ENCODE measurements around the gene GUK1. TPM values are rescaled to one million over a fixed set of nuclear protein-coding genes. Genes with fewer than 3 reads are reported as not detected.

The GUK1 gene
- total and polyA plus RNA-seq, 2 of the 4 experiments (the other 2 are of a cell fraction) = 465 to 548 TPM

GRCh38 chr1:228123505-228123904 lies 16.6 kb upstream of the GUK1 start:
- Histone ChIP-seq H2BK120ac (ENCODE audit: low read depth, low read length) (no peak overlapping the region), H4K5ac (ENCODE audit: low read depth, low read length) (no peak overlapping the region), H3K9ac (ENCODE audit: low read depth, low read length) (no peak overlapping the region), H3K79me1 (ENCODE audit: low read depth in 1 of 2, low read length in 2 of 2) (no peaks in the 10 kb centered on the region), H3K9me1 (ENCODE audit: insufficient read depth, low read length) (no peaks in the 10 kb centered on the region), H2BK15ac (ENCODE audit: low read depth, low read length) (no peak overlapping the region), H3K27me3 (ENCODE audit: control insufficient read depth, insufficient read depth, low read length) (peaks cover 20% of the 10 kb centered on the region), H2BK20ac (ENCODE audit: low read depth, low read length) (no peak overlapping the region), H4K8ac (ENCODE audit: low read depth in 2 of 2, low read length in 2 of 2) (no peak overlapping the region), H3K14ac (replicated peaks; ENCODE audit: low read depth, low read length) (no peak overlapping the region), H2AK9ac (replicated peaks; ENCODE audit: low read depth, low read length, poor library complexity) (no peak overlapping the region), H4K91ac (ENCODE audit: insufficient read depth, low read depth, low read length) (no peak overlapping the region), H3K4me3 (ENCODE audit: insufficient read depth, low read depth, low read length) (no peak overlapping the region), H3K9me3 (ENCODE audit: control insufficient read depth, insufficient read depth, low read length) (no peaks in the 10 kb centered on the region), H3K23ac (ENCODE audit: low read depth, low read length) (no peak overlapping the region), H3K4me1 (ENCODE audit: control insufficient read depth, insufficient read depth, low read length) (peaks cover 2% of the 10 kb centered on the region; the same call in 1 of the 2 replicates), H3K36me3 (ENCODE audit: control insufficient read depth, insufficient read depth, low read length) (no peaks in the 10 kb centered on the region), H3K4ac (ENCODE audit: low read depth, low read length) (no peak overlapping the region), H2AK5ac (ENCODE audit: low read depth, low read length) (no peak overlapping the region), H2AFZ (replicated peaks; ENCODE audit: low read length, poor library complexity) (no peak overlapping the region), H3K56ac (ENCODE audit: extremely low read depth, insufficient read depth, low read length) (no peak overlapping the region), H3K4me2 (ENCODE audit: low read depth, low read length) (no peak overlapping the region), H3K27ac (ENCODE audit: insufficient read depth, low read length) (no peak overlapping the region), H2BK5ac (ENCODE audit: low read depth, low read length, poor library complexity, severe bottlenecking) (no peak overlapping the region), H3K18ac (ENCODE audit: low read depth, low read length) (no peak overlapping the region), H4K20me1 (ENCODE audit: insufficient read depth, low read length) (no peaks in the 10 kb centered on the region)
- ChIA-PET CTCF (no interaction called here), POLR2A (ENCODE audit: unreplicated experiment) (interaction anchor here (0.6 kb wide), 1 partner anchor 332 kb away, joined by 3 read pairs; no protein-coding TSS in a partner anchor)
- intact Hi-C loops (cut with micrococcal nuclease) (no loop called here), in situ Hi-C loops (cut with MboI; ENCODE audit: low sequenced_read_pairs) (no loop called here), dilution Hi-C loops (cut with HindIII; ENCODE audit: low sequenced_read_pairs, unreplicated experiment) (no loop called here)
- 33% methylated on average over 1 of the region's 2 CpGs; no CpG with 5 or more reads in 1 of the 2 experiments for WGBS, 2 experiments (ENCODE audit: extremely low coverage in 2 of 2, insufficient read length in 1 of 2)
- TF ChIP-seq FOS (IDR thresholded peaks at IDR 0.05; ENCODE audit: low read depth, low read length) (no peak), CHD1 (IDR thresholded peaks at IDR 0.05; ENCODE audit: low read depth, low read length) (no peak), RFX5 (IDR thresholded peaks at IDR 0.05; ENCODE audit: low read depth, low read length) (no peak), SMC3 (IDR thresholded peaks at IDR 0.05; ENCODE audit: low read depth, low read length) (no peak), CTCF (conservative IDR thresholded peaks at IDR 0.05; ENCODE audit: low read depth, low read length) (no peak), MAFK (IDR thresholded peaks at IDR 0.05; ENCODE audit: low read depth, low read length) (no peak), RAD21 (IDR thresholded peaks at IDR 0.05; ENCODE audit: low read length) (no peak), POLR2A (IDR thresholded peaks at IDR 0.05; ENCODE audit: low read depth, low read length) (no peak), NFE2L2 (IDR thresholded peaks at IDR 0.05; ENCODE audit: low read depth, low read length) (no peak), MAZ (IDR thresholded peaks at IDR 0.05; ENCODE audit: borderline replicate concordance, low read depth, low read length) (no peak), MXI1 (IDR thresholded peaks at IDR 0.05; ENCODE audit: borderline replicate concordance, low read depth, low read length) (no peak), RCOR1 (IDR thresholded peaks at IDR 0.05; ENCODE audit: insufficient replicate concordance, low read length) (no peak), USF2 (IDR thresholded peaks at IDR 0.05; ENCODE audit: low read depth, low read length) (no peak), BHLHE40 (IDR thresholded peaks at IDR 0.05; ENCODE audit: low read depth, low read length) (no peak), CEBPB (IDR thresholded peaks at IDR 0.05; ENCODE audit: low read depth, low read length) (no peak)
- TF ChIP-seq, protein P1, sequence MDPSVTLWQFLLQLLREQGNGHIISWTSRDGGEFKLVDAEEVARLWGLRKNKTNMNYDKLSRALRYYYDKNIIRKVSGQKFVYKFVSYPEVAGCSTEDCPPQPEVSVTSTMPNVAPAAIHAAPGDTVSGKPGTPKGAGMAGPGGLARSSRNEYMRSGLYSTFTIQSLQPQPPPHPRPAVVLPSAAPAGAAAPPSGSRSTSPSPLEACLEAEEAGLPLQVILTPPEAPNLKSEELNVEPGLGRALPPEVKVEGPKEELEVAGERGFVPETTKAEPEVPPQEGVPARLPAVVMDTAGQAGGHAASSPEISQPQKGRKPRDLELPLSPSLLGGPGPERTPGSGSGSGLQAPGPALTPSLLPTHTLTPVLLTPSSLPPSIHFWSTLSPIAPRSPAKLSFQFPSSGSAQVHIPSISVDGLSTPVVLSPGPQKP (IDR thresholded peaks at IDR 0.05; ENCODE audit: borderline replicate concordance, low read depth, low read length) = no peak
- BruUV-seq (replicated peaks) = no TSS peak
- ATAC-seq (ENCODE audit: low read depth) = no peak
- no peak for DNase-seq
